K562 (cell line): ENCODE measurements around the gene COQ7. TPM values are rescaled to one million over a fixed set of nuclear protein-coding genes. Genes with fewer than 3 reads are reported as not detected.

Source experiments
- CAMTA2 ChIP-seq: fragments of 250-450 bp; sonication (Bioruptor Pico); conservative IDR thresholded peaks from 2 replicates; pipeline ENCODE4 v1.5.1; 2022
- CEBPG ChIP-seq, 3 experiments: fragments of 200-800 bp in 1 of 3; sonication (Bioruptor generic) in 1 of 3; sonication (generic) in 1 of 3; formaldehyde crosslinking in 1 of 3; IDR thresholded peaks in 2 of 3; conservative IDR thresholded peaks in 1 of 3; 2 replicates each; pipeline versions ENCODE4 v1.6.1 to v1.8.0; 2016 to 2022; ENCODE audit warnings: missing compliant biosample characterization in 2 of 3, missing genetic modification characterization in 2 of 3, mild to moderate bottlenecking in 1 of 3, missing genetic modification reagents in 1 of 3
- DIDO1 ChIP-seq: fragments of 450-650 bp; IDR thresholded peaks from 2 replicates; pipeline ENCODE4 v1.6.1; 2016; ENCODE audit warnings: low read depth, missing biosample characterization, missing genetic modification characterization
- FOXM1 ChIP-seq, 2 experiments: fragments of 450-650 bp in 1 of 2; sonication (generic) in 1 of 2; formaldehyde crosslinking in 1 of 2; IDR thresholded peaks; 2 replicates each; pipeline versions ENCODE4 v1.6.1 to v1.9.0; 2017 to 2022; ENCODE audit warnings: low read depth in 2 of 2, mild to moderate bottlenecking in 2 of 2, missing genetic modification reagents in 1 of 2, moderate library complexity in 1 of 2
- FUS ChIP-seq: fragments of 200-400 bp; formaldehyde crosslinking; optimal IDR thresholded peaks from 2 replicates; pipeline ENCODE3; 2017; ENCODE audit warnings: low read depth, low read length
- GTF2E2 ChIP-seq: fragments of 200-800 bp; sonication (Bioruptor generic); IDR thresholded peaks from 2 replicates; pipeline ENCODE4 v1.6.1; 2016; ENCODE audit warnings: missing genetic modification characterization, missing compliant biosample characterization
- HDAC1 ChIP-seq, 2 experiments: fragments of 450-650 bp; IDR thresholded peaks; 2 replicates each; pipeline ENCODE4 v1.6.1; 2016 to 2017; ENCODE audit warnings: inconsistent platforms in 1 of 2, mild to moderate bottlenecking in 1 of 2, moderate library complexity in 1 of 2
- HDAC2 ChIP-seq: fragments of 450-650 bp; IDR thresholded peaks from 2 replicates; pipeline ENCODE4 v1.6.1; 2016; ENCODE audit warnings: mild to moderate bottlenecking
- HEY1 ChIP-seq: fragments of 250-450 bp; sonication (Bioruptor Pico); IDR thresholded peaks from 2 replicates; pipeline ENCODE4 v1.5.0; 2020; ENCODE audit warnings: mild to moderate bottlenecking, moderate library complexity, borderline replicate concordance
- HMBOX1 ChIP-seq: sonication (generic); IDR thresholded peaks from 2 replicates; pipeline ENCODE4 v1.6.1; 2016
- KAT2B ChIP-seq: IDR thresholded peaks from one replicate; pipeline ENCODE4 v1.6.1; 2012; ENCODE audit warnings: low read depth, mild to moderate bottlenecking, control low read depth, inconsistent platforms, low read length, moderate library complexity
- KAT8 ChIP-seq: fragments of 450-650 bp; IDR thresholded peaks from 2 replicates; pipeline ENCODE4 v1.6.1; 2016; ENCODE audit warnings: low read depth, mild to moderate bottlenecking
- KDM1A ChIP-seq, 2 experiments: fragments of 450-650 bp; IDR thresholded peaks; 2 replicates each; pipeline ENCODE4 v1.6.1; 2016; ENCODE audit warnings: mild to moderate bottlenecking in 2 of 2
- MTA2 ChIP-seq: fragments of 450-650 bp; IDR thresholded peaks from 2 replicates; pipeline ENCODE4 v1.6.1; 2016; ENCODE audit warnings: low read depth
- MXD1 ChIP-seq: fragments of 250-450 bp; sonication (Bioruptor Pico); IDR thresholded peaks from 2 replicates; pipeline ENCODE4 v1.8.0; 2021; ENCODE audit warnings: borderline replicate concordance, mild to moderate bottlenecking, moderate library complexity; ENCODE audit not compliant: poor library complexity, severe bottlenecking
- NR2C2 ChIP-seq, 2 experiments: fragments of 200-800 bp in 1 of 2; sonication (Bioruptor generic) in 1 of 2; sonication (generic) in 1 of 2; formaldehyde crosslinking in 1 of 2; IDR thresholded peaks; 2 replicates each; pipeline versions ENCODE4 v1.6.1 to v1.8.0; 2016 to 2022; ENCODE audit warnings: mild to moderate bottlenecking in 1 of 2, missing compliant biosample characterization in 1 of 2, missing genetic modification characterization in 1 of 2, missing genetic modification reagents in 1 of 2
- SOX6 ChIP-seq: fragments of 450-650 bp; IDR thresholded peaks from 2 replicates; pipeline ENCODE4 v1.6.1; 2014; ENCODE audit warnings: mild to moderate bottlenecking
- ZBTB11 ChIP-seq, 3 experiments: fragments of 200-800 bp in 1 of 3; fragments of 250-450 bp in 1 of 3; fragments of 450-650 bp in 1 of 3; sonication (Bioruptor Pico) in 1 of 3; sonication (Bioruptor generic) in 1 of 3; formaldehyde crosslinking in 1 of 3; IDR thresholded peaks; 2 replicates each; pipeline versions ENCODE4 v1.6.1 to v1.8.0; 2016 to 2022; ENCODE audit warnings: mild to moderate bottlenecking in 2 of 3, missing genetic modification characterization in 2 of 3, missing compliant biosample characterization in 1 of 3, moderate library complexity in 1 of 3
- ZNF384 ChIP-seq: IDR thresholded peaks from 2 replicates; pipeline ENCODE4 v1.6.1; 2012; ENCODE audit warnings: low read depth, low read length, improper control_type of control experiment
- ZNF589 ChIP-seq: fragments of 200-800 bp; sonication (Bioruptor generic); IDR thresholded peaks from 2 replicates; pipeline ENCODE4 v1.6.1; 2016; ENCODE audit warnings: low read depth, missing genetic modification characterization, missing compliant biosample characterization
- ZNF644 ChIP-seq: fragments of 200-800 bp; sonication (Bioruptor generic); IDR thresholded peaks from 2 replicates; pipeline ENCODE4 v1.6.1; 2016; ENCODE audit warnings: low read depth, missing genetic modification characterization, missing compliant biosample characterization
- ZNF707 ChIP-seq: fragments of 250-450 bp; sonication (Bioruptor Pico); conservative IDR thresholded peaks from 2 replicates; pipeline ENCODE4 v1.8.0; 2022; ENCODE audit warnings: inconsistent platforms, mild to moderate bottlenecking, moderate library complexity
- ZNF717 ChIP-seq: fragments of 250-450 bp; sonication (Bioruptor Pico); IDR thresholded peaks from 2 replicates; pipeline ENCODE4 v1.5.0; 2021
- ZSCAN32 ChIP-seq: fragments of 450-650 bp; formaldehyde crosslinking; IDR thresholded peaks from 2 replicates; pipeline ENCODE4 v1.4.0; 2020; ENCODE audit warnings: mild to moderate bottlenecking, moderate library complexity
- polyA plus RNA-seq, 8 experiments: library from polyadenylated mRNA; depleted of rRNA in 4 of 8; stranded (reverse) in 5 of 8; unstranded in 3 of 8; fragments of >200 nt; fragmentation: Nextera tagmentation in 2 of 8; fragmentation: Illumina TruSeq in 1 of 8; extraction: Ambion mirVana in 2 of 8; extraction: Trizol in 1 of 8; gene quantifications; 2 replicates each; pipeline versions ENCODE4 v1.2.1 to v1.2.3, GENCODE V29; 2011 to 2014; ENCODE audit warnings: inconsistent platforms in 1 of 8, missing spikeins in 1 of 8
- total RNA-seq, 7 experiments: library from RNA; depleted of rRNA in 6 of 7; stranded (reverse); fragments of >200 nt in 6 of 7; fragmentation: Illumina TruSeq in 2 of 7; extraction: Trizol in 2 of 7; gene quantifications; 2 replicates each; pipeline versions ENCODE4 v1.2.1 to v1.2.3, GENCODE V29; 2011 to 2021; ENCODE audit warnings: low replicate concordance in 1 of 7

COQ7 gene
- total and polyA plus RNA-seq, 9 of the 15 experiments (the other 6 are each of a cell fraction or from before 2014, with no cell fraction given): 2.3 to 26.1 (median 15.2) TPM

GRCh38 chr16:19085679-19086200 lies 18.3 kb downstream of the COQ7 start (continued):
- no peak; a peak in 1 of 6 replicates for TF ChIP-seq ZBTB11 (CRISPR knock-in tag; IDR thresholded peaks at IDR 0.05)
- peak; percentile 73; the same call in 1 of the 2 replicates for TF ChIP-seq HMBOX1
- peak; percentile 67; the same call in 1 of the 2 replicates for TF ChIP-seq HDAC2
- TF ChIP-seq HDAC1 (IDR thresholded peaks at IDR 0.05): peak in 1 of 2 experiments; percentile 71; a peak in 2 of 4 replicates
- no peak for TF ChIP-seq GTF2E2 (tag)
- TF ChIP-seq ZNF707 (CRISPR knock-in tag): no peak
- TF ChIP-seq HEY1 (CRISPR knock-in tag): no peak
- TF ChIP-seq NR2C2 (CRISPR knock-in tag; IDR thresholded peaks at IDR 0.05): no peak
- TF ChIP-seq NR2C2 (tag; IDR thresholded peaks at IDR 0.05): no peak
- TF ChIP-seq MTA2: peak; percentile 66; the same call in 1 of the 2 replicates
- TF ChIP-seq ZNF589 (CRISPR knock-in tag): peak; percentile 71
- peak; percentile 92 to 95 for TF ChIP-seq KDM1A (IDR thresholded peaks at IDR 0.05)
- peak; percentile 79 for TF ChIP-seq SOX6
- no peak for TF ChIP-seq ZNF717 (CRISPR knock-in tag)
- TF ChIP-seq FOXM1 (IDR thresholded peaks at IDR 0.05; ENCODE audit: low read depth): peak; percentile 57
- no peak for TF ChIP-seq FOXM1 (CRISPR knock-in tag; IDR thresholded peaks at IDR 0.05; ENCODE audit: low read depth)
- peak; percentile 96 for TF ChIP-seq ZNF384
- no peak for TF ChIP-seq CEBPG (CRISPR knock-in tag; IDR thresholded peaks at IDR 0.05)
- no peak for TF ChIP-seq CEBPG (tag; conservative IDR thresholded peaks at IDR 0.05 in 1 of 2, IDR thresholded peaks at IDR 0.05 in 1 of 2)
- no peak for TF ChIP-seq FUS
- no peak for TF ChIP-seq KAT8
- TF ChIP-seq DIDO1 (tag): no peak
- TF ChIP-seq ZNF644 (tag): peak; percentile 52; the same call in 1 of the 2 replicates
- TF ChIP-seq CAMTA2 (CRISPR knock-in tag): no peak
- TF ChIP-seq ZSCAN32: no peak
- no peak for TF ChIP-seq KAT2B
- TF ChIP-seq MXD1 (CRISPR knock-in tag): no peak
